GM19351 (cell line): Measurements from ENCODE around the gene GPSM1.

Experiments used
- ATAC-seq: cut with Tn5 transposase; IDR thresholded peaks from one replicate; pipeline ENCODE4 v1.9.1; 2021; ENCODE audit warnings: mild to moderate bottlenecking, moderate library complexity; ENCODE audit not compliant: unreplicated experiment

The GPSM1 gene

DNA sequence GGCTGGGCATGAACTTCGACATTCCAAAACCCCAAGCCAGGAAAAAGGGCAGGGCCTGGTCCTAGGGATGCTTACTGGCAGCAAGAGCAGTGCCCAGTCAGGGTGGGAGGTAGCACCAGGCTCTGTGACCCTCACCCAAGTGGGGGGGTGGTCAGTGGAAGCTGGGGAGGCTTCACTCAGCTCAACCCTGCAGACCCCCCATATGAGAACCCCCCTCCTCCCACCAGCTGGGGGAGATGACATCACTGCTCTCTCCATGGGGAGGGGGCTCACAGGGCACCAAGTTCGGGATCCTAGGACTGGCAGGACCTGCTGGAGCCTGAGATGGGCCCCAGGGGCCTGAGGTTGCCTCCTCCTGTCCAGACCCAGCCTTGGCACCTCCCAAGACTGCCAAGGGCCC, 31.5 kb downstream of the GPSM1 start:
- no peak for ATAC-seq

DNA sequence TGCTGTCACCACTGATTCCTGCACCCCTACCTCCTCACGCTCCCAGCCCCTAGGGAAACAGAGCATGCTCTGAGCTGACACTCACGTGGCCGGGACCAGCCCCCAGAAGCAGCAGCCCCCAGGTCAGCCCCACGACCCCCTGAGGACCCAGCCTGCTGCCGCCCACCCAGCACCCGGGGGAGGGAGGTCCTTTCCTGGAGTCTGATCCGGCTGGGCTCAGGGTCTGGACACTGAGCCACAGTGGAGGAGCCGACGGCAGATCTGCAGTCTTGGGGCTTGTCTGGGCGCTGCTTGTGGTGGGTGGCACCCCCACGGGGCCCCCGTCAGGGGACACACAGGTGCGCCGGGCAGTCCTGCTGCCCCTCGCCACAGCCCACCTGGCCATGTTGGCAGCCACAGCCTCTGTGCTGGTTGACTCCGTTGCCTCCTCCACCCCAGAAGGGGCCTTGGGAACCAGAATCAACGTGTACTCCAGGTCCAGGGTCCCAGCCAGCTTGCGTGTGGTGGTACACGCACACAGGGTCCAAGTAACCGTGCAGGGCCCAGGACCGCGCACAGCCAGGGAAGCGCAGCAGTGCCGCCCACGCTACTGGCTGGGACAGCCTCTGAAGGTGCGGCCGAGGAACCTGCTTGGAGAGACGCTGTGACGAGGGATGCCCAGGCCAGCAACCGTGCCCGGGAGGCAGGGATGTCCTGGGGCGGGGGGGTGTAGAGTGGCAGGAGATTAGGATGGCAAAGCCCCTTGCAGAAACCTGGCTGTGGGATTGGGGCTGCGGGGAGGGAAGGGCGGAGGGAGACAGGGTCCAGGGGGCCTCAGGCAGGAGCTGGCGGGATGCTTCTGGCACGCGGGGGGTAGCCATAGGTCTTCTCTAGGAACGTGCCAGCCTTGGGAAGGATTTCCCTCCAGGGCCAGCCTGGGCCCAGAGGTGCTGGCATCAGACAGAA, 32.7 kb downstream of the GPSM1 start:
- no peak for ATAC-seq

DNA sequence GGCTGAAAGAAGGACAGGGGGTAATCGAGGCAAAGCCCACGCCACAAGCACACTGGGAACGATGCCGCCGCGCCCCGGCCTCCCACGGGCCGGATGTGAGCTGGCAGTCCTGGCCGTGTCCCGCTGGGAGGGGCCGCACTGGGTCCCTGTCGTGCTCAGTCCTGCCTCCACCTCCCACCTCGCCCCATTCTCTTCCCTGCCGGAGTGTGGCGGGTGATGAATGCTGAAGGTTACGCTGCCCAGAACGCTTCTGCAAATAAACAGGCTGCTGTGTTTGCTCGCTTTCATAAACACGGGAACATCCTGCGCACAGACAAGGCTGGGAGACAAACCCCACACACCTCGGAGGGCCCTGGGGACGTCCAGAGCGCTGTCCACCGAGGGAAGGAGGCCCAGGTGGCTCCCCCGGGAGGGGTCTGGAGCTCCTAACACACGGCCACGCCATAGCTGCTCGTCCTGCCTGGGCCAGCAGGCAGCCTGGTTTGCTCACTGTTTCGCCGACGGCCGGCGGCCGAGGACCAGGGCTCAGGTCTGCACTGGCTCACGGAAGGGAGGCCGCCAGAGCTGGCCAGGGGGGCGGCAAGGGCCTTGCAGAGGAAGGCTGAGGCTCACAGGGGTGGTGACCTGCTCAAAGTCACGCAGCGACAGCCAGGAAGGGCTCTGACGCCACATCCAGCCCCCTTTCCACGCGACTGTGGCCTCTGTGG, 33.9 kb downstream of the GPSM1 start:
- ATAC-seq = no peak

DNA sequence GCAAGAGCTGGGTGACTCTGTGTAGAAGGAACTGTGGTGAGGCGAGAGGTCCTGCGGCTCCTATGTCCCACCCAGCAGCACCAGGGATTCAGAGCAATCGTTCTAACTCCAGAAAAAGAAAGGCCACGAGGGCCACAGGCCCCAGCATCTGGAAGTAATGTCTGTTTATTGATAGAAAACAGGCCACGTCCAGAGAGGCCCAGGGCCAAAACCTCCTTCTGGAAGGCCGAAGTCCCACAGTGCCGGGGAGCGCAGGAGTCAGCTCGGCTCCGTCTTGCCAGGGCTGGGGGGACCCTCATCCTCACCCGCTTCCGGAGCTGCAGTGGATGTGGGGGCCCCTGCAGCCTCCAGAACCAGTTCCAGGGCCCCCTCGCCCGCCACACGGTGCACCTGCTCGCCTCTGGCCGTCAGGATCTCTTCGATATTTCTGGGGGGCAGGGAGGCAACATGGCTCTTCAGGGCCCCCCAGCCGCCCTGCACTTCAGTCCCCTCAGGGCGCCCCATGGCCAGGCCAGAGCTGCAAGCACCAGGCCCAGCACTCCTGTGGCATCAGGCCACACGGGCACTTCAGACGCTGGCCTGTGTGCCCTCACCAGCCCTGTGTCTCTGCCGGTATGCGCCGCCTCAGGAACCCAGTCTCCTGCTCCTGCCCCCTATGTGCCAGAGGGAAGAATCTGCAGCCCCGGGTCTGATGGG, 34.6 kb downstream of the GPSM1 start:
- ATAC-seq = no peak

DNA sequence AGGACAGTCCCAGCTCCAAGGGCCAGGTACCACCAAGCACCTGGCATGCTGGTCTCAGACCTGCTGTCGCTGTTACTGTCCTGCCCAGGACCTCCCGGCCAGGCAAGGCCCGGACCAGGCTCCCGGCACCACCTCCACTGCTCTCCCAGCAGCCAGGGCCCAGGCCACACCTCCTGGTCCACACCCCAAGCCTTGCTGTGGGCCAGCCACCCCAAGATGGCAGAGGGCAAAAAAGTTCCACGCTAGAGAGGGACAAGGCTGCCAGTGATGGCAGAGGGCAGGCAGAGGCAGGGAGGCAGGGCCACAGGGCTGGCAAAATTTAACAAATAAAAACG, 35.1 kb downstream of the GPSM1 start:
- ATAC-seq = no peak

DNA sequence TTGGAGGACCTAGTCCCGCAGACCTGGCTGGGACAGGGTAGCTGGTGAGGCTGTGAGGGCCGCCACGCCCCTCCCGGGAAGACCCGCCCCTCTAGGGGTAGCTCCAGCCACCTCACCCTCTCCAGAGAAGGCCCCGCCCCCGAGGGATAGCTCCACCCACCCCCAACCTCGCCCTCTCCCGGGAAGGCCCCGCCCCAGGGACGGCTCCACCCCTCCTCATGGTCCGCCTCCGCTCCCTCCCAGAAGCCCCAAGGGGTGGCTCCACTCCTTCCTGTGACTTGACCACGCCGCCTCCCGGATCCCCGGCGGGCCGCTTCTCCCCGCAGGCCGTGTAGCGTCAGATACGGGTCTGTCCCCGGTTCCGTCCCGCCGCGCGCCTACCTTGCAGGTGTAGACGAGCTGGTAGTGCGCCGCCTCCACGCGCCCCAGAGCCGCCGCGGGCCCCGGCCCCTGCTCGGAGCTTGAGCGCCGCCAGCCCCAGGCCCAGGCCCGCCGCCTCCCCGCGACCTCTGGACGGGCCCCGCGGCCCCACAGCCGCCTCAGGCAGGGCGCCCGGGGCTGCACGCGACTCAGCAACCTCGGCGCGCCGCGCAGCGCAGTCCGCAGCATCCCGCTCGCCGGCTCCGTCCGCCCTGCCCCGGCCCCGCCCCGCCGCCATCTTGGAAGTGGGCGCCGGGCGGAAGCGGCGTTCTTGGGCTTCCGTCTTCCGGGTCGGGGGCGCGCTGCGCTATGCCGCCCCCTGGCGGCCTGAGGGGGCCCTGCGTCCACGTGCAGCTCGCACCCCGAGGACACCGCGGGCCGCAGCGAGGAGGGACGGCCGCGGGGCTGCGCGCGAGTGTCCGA, 36.0 kb downstream of the GPSM1 start, which contains the start of gene DNLZ:
Gene DNLZ, minus strand, starts transcription at position 639 of the 843 bp plus-strand sequence. Its CDS starts 30 bp downstream, at position 609.
- ATAC-seq = peak; percentile 79

DNA sequence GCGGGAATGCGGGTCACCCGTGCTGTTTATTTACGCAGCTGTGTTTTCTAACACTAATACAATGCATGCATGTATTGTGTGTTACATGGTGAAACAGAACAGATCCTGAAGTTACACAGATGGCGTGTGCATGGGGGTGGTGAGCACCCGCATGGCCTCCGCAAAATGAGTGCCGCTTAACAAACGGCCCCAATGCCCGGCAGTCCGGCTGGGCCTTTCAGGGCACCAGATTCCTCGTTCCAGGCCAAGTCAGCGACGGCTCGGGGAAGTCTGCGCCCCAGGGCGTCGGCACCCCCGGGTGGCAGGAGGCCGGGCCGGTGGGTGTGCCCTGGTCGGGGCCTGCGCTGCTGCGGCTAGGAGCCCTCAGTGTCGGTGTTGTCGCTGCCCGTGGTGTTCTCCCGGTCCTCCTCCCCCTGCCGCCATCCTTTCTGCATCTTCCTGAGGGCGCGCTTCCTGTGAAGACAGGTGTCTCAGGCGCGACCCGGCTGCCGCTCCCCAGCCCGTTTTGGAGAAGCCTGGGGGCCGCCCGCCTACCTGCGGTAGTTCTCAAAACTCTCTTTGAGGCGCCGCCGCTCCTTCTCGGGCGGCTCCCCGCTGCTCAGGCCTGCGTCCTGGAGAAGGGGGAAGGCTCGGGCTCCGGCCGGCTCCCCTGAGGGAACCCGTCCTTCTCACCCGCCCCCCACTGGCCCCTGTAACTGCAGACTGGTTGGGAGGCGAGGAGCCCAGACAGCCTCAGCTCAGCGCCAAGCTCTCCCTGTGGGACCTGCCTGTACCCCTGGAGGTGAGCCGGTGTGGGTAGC, 36.8 kb downstream of the GPSM1 start:
- ATAC-seq = no peak

DNA sequence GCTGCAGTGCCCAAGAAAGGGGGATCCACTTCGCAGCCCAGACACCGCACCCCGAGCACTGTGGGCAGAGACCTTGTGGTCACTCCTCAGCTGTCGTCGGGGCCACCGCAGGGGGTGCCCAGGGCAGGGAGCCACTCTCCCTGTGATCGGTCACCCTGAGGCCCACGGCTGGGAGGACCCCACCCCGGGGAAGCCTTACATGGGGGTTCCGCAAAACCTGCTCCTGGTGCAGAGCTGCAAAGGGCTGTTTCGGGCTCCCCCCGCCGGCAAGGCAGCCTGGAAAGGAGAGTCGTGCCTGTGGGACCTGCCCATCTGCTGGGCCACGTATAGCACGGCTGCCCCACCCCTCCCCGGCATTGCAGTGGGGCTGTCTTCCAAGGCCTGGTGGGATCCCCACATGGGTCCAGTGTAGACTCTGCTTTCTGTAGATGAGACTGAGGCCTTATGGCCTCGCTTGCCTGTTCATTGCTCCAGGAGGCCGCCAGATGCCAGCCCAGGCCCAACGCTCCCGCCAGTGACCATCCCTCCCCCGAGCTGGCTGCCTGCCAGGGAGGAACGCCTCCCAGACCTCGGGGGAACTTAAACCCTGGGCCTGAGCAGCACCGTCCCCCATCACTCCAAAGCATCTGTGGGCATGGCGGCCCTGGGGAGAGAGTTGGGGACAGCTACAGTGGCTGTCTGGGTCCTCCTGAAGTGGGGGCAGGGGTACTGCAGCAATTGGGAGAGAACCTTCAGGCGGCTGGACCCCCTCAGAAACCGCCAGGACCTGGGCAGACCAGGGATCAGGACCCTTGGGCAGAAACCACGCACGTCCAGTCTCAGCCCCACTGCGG, 37.8 kb downstream of the GPSM1 start:
- ATAC-seq = no peak

DNA sequence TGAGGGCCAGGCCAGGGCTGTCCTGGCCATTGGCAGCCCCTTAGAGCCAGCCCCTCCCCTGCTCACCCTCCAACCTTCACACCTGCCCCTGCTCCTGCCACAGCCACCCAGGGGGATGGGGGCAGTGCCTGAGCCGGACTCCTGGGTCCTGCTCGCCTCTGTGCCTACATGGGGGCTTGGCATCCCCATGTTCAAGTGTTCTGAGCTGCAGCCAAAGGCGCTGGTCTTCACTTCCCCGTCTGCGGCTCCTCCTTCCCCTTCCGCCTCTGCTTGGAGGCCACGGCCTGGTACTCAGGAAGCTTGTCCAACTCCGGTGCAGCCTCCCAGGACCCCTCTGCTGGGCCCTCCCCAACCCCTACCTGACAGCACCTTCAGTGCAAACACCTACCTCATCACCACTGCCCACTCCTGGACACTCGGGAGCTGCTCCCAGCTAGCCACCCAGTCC, 38.5 kb downstream of the GPSM1 start:
- ATAC-seq = no peak

DNA sequence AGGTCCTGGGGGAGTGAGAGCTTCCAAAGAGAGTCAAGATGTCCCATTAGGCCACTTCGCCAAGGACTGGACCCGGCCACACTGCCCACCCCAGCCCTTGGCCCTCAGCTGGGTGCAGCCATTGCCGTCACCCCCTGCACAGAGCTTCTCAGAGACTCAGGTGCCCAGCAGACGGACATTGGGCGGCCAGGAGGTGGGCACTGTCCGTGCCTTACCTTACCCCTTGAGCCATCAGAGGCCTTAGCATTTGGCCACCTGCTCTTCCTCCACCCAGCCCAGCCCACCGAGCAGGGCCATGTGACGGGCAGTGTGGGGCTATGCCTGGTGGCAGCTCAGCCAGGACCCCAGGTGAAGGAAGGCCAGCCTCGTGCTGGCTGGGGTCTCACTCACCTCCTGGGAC, 39.5 kb downstream of the GPSM1 start:
- no peak for ATAC-seq

DNA sequence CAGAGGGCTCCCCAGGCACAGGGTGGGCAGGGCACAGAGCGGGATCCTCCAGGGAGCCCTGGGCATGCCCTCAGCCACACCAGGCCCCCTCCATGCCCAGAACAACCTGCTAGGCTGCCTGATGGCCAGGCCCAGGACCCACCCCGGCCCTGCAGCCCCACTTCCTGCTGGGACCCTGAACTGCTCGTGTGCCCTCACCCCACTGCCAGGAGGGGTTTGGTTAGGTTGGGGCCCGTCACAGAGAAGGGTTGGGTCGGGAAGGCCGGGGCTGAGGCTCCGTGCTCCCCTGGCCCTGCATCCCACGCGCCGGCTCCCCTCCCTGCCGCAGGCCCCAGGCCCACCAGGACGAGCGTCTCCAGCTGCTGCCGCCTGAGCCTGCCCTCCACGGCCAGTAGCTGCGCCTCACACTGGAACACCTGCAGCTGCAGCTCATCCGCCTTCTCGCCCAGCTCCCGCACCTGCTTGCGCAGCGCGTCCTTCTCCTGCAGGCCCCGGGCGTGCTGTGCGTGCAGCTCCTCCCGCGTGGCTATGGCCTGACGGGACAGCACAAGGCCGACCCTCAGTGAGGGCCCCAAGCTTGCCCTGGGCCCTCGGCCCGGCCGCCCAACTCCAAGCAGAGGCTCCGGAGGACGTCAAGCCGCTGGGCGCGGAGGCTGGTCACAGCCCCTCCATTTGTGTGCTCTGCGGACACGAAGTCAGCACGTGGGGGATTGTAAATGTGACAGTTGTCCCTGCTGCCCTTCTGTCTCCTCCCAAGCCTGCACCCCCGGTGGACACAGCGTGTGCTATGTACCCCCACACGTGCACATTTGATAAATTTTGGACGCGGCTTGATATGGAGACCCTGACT, 40.2 kb downstream of the GPSM1 start:
- no peak for ATAC-seq

DNA sequence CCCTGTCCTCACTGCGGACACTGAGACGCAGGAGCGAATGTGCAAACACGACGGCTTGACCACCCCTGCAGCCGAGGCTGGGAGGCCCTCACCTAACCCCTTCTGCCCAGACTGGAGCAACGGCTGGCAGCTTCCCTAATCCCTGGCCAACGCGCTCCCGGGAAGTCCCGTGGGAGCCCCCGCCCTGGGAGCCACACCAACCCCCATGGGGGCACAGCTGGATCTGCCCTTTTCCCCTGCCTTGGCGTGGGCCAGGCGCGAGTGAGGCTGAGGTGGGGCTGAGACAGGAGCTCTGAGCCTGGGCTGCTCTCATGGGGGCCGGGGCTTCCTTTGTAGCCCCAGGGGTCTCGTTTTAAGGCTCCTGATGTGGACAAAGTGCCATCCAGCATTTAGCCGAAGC, 40.9 kb downstream of the GPSM1 start:
- no peak for ATAC-seq

DNA sequence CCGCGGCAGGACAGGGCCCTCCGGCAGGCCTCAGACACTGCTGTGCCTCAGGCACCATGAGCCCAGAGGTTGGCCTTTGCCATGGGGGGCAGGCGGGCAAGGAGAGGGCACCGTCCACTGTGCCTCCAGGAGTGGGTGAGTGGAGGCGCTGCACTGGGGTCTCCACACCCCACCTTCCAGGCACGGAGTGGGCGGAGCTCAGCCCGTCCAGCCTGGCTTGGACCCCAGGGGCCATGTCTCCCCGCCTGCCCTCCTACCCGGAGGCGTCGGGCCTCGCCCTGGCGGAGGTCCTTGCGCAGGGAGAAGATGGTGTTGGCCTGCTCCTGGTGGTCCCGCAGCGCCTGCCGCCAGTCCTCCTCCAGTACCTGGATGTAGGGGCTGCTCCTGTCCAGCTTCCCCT, 42.7 kb downstream of the GPSM1 start:
- no peak for ATAC-seq

DNA sequence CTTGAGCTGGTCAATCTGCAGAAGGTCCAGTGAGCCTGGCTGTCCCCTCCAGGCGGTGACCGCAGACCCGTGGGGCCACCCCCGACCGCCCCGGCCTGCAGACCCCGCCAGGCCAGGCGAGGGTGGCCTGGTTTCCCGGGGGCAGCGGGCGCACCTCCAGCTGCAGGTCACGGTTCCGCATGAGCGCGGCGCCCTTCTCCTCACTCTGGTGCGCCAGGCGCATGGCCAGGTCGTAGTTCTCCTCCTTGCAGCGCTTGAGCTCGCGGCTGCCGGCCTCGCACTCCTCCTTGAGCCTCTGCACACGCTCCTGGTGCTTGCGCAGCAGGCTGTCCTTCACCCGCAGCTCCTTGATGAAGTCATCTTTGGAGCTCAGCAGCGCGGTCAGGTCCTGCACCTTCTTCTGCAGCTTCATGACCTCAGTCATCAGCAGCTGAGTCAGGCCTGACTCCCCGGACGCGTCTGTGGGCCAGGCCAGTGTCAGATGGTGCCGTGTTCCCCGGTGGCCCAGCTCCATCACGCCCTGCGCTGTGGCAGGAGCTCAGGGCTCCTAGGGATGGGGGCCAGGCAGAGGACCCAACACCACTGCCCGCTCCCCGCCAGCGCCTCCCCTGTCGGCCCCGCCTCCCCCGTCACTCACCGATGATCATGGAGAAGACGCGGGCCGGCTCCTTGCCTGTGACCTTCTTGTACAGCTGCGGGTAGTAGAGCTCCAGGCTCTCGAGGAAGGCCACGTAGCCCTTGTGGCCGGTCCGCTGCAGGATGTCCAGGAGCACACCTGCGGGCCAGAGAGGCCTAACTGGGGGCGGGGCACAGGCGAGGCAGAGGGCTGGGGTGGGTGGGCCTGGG, 43.6 kb downstream of the GPSM1 start:
- no peak for ATAC-seq

DNA sequence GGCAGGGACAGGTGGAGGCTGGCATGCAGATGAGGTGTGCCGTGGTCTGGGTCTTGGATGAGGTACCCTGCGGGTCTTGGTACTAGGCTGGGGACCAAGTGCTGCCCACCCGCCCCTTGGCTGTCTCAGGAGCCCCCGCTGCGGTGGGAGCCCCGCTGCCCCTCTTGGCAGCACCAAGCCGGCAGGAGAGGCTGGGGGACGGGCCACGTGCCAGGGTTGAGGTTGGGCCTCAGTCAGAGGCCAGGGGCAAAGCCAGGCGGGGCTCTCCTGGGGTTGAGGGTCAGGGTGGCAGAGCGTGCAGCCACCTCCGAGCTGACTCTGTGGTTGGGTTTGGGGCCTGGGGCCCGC, 44.2 kb downstream of the GPSM1 start:
- ATAC-seq = no peak

DNA sequence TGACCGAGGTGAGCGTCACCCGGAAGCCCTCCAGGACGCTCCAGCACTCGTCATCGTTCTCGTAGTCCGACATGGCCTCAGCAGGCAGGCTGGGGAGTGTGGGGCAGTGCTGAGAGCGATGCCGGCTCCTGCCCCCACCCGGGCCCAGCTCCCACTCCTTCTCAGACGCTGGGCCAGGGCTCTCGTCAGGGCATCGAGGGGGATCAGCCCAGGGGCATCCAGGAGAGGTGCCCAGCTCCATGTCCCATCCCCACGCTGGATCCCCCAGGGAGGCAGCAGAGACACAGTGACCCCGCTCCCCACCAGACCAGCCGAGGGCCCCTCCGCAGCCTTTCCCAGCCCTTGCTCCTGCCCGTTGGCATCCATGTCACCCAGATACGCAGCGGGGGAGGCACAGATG, 44.7 kb downstream of the GPSM1 start:
- ATAC-seq = no peak

DNA sequence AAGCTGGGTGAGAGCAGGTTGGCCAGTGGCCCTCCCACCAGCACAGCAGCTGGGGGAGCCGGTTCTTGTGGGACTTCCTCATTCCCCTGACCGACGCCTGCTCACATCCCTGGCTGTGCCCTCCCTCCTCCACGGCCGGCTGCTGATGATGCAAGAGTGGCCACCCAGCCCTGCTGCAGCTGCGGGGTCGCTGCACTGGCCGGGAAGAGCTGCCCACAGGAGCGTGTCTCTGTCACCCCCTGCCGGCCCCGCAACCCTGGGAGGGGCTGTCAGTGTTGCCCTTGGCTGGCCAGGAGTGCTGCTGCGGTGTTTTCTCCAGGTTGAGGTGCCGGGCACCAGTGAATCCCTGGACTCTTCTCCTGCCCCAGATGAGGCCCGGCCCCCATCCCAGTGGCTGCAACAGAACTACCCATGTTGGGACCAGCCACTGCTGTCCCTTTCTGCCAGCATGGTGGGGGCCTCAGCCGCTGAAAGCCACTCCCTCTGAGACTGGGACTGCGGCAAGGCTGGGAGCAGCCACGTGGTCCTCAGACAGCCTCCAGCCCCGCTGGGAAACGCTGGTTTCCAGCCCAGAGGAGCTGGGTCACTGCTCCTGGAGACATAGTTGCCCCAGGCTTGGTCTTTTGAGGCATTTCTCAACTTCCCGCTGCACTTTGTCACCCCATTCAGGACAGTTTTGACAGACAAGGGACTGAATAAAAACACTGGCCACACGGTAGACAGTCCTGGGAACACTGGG, 45.4 kb downstream of the GPSM1 start:
- no peak for ATAC-seq
